ENCODE data around the gene NBEAL2. TPM values are rescaled to one million over a fixed set of nuclear protein-coding genes. Genes with fewer than 3 reads are reported as not detected.
"Not testable (repeated sequence)": the region's sequence is repeated elsewhere in the genome, so short reads cannot be mapped to it uniquely, and the experiment has no call there.

NBEAL2 gene
- total RNA-seq, 1 donor from 2014 or later = 202 TPM

GRCh38 chr3:47036145-47036544 is 56.7 kb downstream of the NBEAL2 start:
- DNase-seq (ENCODE audit: low spot score) = no peak
- no peak overlapping the region for H3K27ac Mint-ChIP-seq (ENCODE audit: unreplicated experiment)
- no peak for TF ChIP-seq CTCF (IDR thresholded peaks at IDR 0.05; ENCODE audit: unreplicated experiment)
- H3K4me1 Mint-ChIP-seq (ENCODE audit: unreplicated experiment) = no peaks in the 10 kb centered on the region
- H3K9me3 Mint-ChIP-seq (ENCODE audit: unreplicated experiment) = no peaks in the 10 kb centered on the region
- H3K4me3 Mint-ChIP-seq (ENCODE audit: unreplicated experiment) = no peak overlapping the region
- peaks cover 40% of the 10 kb centered on the region for H3K36me3 Mint-ChIP-seq (ENCODE audit: low read depth, unreplicated experiment)
- H3K27me3 Mint-ChIP-seq (ENCODE audit: unreplicated experiment) = peaks cover 3% of the 10 kb centered on the region

- H3K4me1 Mint-ChIP-seq (ENCODE audit: unreplicated experiment); DNase-seq (ENCODE audit: low spot score); H3K9me3 Mint-ChIP-seq (ENCODE audit: unreplicated experiment); H3K27me3 Mint-ChIP-seq (ENCODE audit: unreplicated experiment); H3K27ac Mint-ChIP-seq (ENCODE audit: unreplicated experiment): not testable (repeated sequence)
- peak overlapping the region; percentile 31 for H3K4me3 Mint-ChIP-seq (ENCODE audit: unreplicated experiment)
- peaks cover 41% of the 10 kb centered on the region for H3K36me3 Mint-ChIP-seq (ENCODE audit: low read depth, unreplicated experiment)
Observed at GRCh38 chr3:47037302-47037701, 57.8 kb downstream of the NBEAL2 start.

- peaks cover 27% of the 10 kb centered on the region for H3K36me3 Mint-ChIP-seq (ENCODE audit: low read depth, unreplicated experiment)
- no peak overlapping the region for H3K27ac Mint-ChIP-seq (ENCODE audit: unreplicated experiment)
Observed at GRCh38 chr3:47041114-47041513, 61.6 kb downstream of the NBEAL2 start.

GRCh38 chr3:47042231-47042791 is 62.8 kb downstream of the NBEAL2 start:
- no peak overlapping the region for H3K4me3 Mint-ChIP-seq (ENCODE audit: unreplicated experiment)
- peaks cover 27% of the 10 kb centered on the region for H3K36me3 Mint-ChIP-seq (ENCODE audit: low read depth, unreplicated experiment)
- H3K4me1 Mint-ChIP-seq (ENCODE audit: unreplicated experiment) = no peaks in the 10 kb centered on the region
- TF ChIP-seq CTCF (IDR thresholded peaks at IDR 0.05; ENCODE audit: unreplicated experiment) = no peak
- no peaks in the 10 kb centered on the region for H3K9me3 Mint-ChIP-seq (ENCODE audit: unreplicated experiment)
- no peak for DNase-seq (ENCODE audit: low spot score)
- no peaks in the 10 kb centered on the region for H3K27me3 Mint-ChIP-seq (ENCODE audit: unreplicated experiment)
- H3K27ac Mint-ChIP-seq (ENCODE audit: unreplicated experiment) = no peak overlapping the region

More at GRCh38 chr3:47041114-47041513, 61.6 kb downstream of the NBEAL2 start:
- no peak overlapping the region for H3K4me3 Mint-ChIP-seq (ENCODE audit: unreplicated experiment)
- no peaks in the 10 kb centered on the region for H3K27me3 Mint-ChIP-seq (ENCODE audit: unreplicated experiment)
- H3K9me3 Mint-ChIP-seq (ENCODE audit: unreplicated experiment) = no peaks in the 10 kb centered on the region
- no peaks in the 10 kb centered on the region for H3K4me1 Mint-ChIP-seq (ENCODE audit: unreplicated experiment)
- DNase-seq (ENCODE audit: low spot score) = no peak
- no peak for TF ChIP-seq CTCF (IDR thresholded peaks at IDR 0.05; ENCODE audit: unreplicated experiment)

- DNase-seq (ENCODE audit: low spot score) = no peak
- H3K27ac Mint-ChIP-seq (ENCODE audit: unreplicated experiment) = no peak overlapping the region
- H3K36me3 Mint-ChIP-seq (ENCODE audit: low read depth, unreplicated experiment) = peaks cover 6% of the 10 kb centered on the region
- H3K9me3 Mint-ChIP-seq (ENCODE audit: unreplicated experiment) = no peaks in the 10 kb centered on the region
- H3K4me3 Mint-ChIP-seq (ENCODE audit: unreplicated experiment) = no peak overlapping the region
- H3K27me3 Mint-ChIP-seq (ENCODE audit: unreplicated experiment) = peaks cover 1% of the 10 kb centered on the region
- TF ChIP-seq CTCF (IDR thresholded peaks at IDR 0.05; ENCODE audit: unreplicated experiment) = no peak
- H3K4me1 Mint-ChIP-seq (ENCODE audit: unreplicated experiment) = no peaks in the 10 kb centered on the region
Observed at GRCh38 chr3:47047069-47047468, 67.6 kb downstream of the NBEAL2 start.
